PC-9 (cell line): ENCODE results near the gene FNDC10.
"Not testable (repeated sequence)": the region's sequence is repeated elsewhere in the genome, so short reads cannot be mapped to it uniquely, and the experiment has no call there.

Experiments used
- CTCF ChIP-seq: fragments of 200-600 bp; sonication (generic); conservative IDR thresholded peaks from 2 replicates; pipeline ENCODE4 v1.6.1; 2017; ENCODE audit warnings: mixed run types, antibody characterized with exemption, mild to moderate bottlenecking, moderate library complexity
- EZH2 ChIP-seq: fragments of 200-600 bp; sonication (generic); IDR thresholded peaks from 2 replicates; pipeline ENCODE4 v1.8.0; 2017; ENCODE audit warnings: antibody characterized with exemption, low read depth

- not testable (repeated sequence) for TF ChIP-seq CTCF, EZH2
These were observed 36.9 kb upstream of the FNDC10 start for GRCh38 chr1:1636621-1637478.
